Measurements from ENCODE around the gene LRRC32. TPM values are rescaled to one million over a fixed set of nuclear protein-coding genes. Genes with fewer than 3 reads are reported as not detected.

LRRC32 gene
- total and polyA plus RNA-seq, 9 of the 15 experiments (the other 6 are each of a cell fraction or from before 2014, with no cell fraction given): 0.10 to 0.50 (median 0.19) TPM; not detected in 5

GRCh38 chr11:76702336-76703128 is 32.0 kb upstream of the LRRC32 start (continued):
- TF ChIP-seq GATA2 (CRISPR knock-in tag; IDR thresholded peaks at IDR 0.05) (peak; percentile 86), ARNT (IDR thresholded peaks at IDR 0.05) (peak; percentile 83 to 90; a peak in 3 of 4 replicates), TCF3 (CRISPR knock-in tag; IDR thresholded peaks at IDR 0.05) (peak; percentile 94), ZNF75A (CRISPR knock-in tag; IDR thresholded peaks at IDR 0.05) (no peak), NFYB (IDR thresholded peaks at IDR 0.05; ENCODE audit: extremely low read depth, insufficient read length) (no peak), RNF2 (IDR thresholded peaks at IDR 0.05) (peak; percentile 54; the same call in 1 of the 2 replicates), MECOM (CRISPR knock-in tag; IDR thresholded peaks at IDR 0.05) (0 out of 2 replicates have a peak, but pooled peaks have one; percentile 11), KLF13 (tag; IDR thresholded peaks at IDR 0.05; ENCODE audit: borderline replicate concordance, low read depth) (no peak), ZNF518B (CRISPR knock-in tag; IDR thresholded peaks at IDR 0.05) (no peak), XRCC3 (IDR thresholded peaks at IDR 0.05) (no peak), ZNF217 (CRISPR knock-in tag; IDR thresholded peaks at IDR 0.05) (no peak), ZNF436 (CRISPR knock-in tag; IDR thresholded peaks at IDR 0.05) (peak; percentile 96), ZBTB1 (CRISPR knock-in tag; IDR thresholded peaks at IDR 0.05; ENCODE audit: borderline replicate concordance, low read depth) (no peak), ZNF707 (CRISPR knock-in tag; conservative IDR thresholded peaks at IDR 0.05) (no peak), SRSF7 (optimal IDR thresholded peaks at IDR 0.05; ENCODE audit: low read depth, low read length) (no peak), ZNF282 (CRISPR knock-in tag; IDR thresholded peaks at IDR 0.05) (no peak), TRIM28 (IDR thresholded peaks at IDR 0.05) (no peak; the same call in none of the 2 replicates)
- TF ChIP-seq, protein P1, sequence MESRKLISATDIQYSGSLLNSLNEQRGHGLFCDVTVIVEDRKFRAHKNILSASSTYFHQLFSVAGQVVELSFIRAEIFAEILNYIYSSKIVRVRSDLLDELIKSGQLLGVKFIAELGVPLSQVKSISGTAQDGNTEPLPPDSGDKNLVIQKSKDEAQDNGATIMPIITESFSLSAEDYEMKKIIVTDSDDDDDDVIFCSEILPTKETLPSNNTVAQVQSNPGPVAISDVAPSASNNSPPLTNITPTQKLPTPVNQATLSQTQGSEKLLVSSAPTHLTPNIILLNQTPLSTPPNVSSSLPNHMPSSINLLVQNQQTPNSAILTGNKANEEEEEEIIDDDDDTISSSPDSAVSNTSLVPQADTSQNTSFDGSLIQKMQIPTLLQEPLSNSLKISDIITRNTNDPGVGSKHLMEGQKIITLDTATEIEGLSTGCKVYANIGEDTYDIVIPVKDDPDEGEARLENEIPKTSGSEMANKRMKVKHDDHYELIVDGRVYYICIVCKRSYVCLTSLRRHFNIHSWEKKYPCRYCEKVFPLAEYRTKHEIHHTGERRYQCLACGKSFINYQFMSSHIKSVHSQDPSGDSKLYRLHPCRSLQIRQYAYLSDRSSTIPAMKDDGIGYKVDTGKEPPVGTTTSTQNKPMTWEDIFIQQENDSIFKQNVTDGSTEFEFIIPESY (CRISPR knock-in tag; IDR thresholded peaks at IDR 0.05): 0 out of 2 replicates have a peak, but pooled peaks have one; percentile 20
- TF ChIP-seq, protein P2, sequence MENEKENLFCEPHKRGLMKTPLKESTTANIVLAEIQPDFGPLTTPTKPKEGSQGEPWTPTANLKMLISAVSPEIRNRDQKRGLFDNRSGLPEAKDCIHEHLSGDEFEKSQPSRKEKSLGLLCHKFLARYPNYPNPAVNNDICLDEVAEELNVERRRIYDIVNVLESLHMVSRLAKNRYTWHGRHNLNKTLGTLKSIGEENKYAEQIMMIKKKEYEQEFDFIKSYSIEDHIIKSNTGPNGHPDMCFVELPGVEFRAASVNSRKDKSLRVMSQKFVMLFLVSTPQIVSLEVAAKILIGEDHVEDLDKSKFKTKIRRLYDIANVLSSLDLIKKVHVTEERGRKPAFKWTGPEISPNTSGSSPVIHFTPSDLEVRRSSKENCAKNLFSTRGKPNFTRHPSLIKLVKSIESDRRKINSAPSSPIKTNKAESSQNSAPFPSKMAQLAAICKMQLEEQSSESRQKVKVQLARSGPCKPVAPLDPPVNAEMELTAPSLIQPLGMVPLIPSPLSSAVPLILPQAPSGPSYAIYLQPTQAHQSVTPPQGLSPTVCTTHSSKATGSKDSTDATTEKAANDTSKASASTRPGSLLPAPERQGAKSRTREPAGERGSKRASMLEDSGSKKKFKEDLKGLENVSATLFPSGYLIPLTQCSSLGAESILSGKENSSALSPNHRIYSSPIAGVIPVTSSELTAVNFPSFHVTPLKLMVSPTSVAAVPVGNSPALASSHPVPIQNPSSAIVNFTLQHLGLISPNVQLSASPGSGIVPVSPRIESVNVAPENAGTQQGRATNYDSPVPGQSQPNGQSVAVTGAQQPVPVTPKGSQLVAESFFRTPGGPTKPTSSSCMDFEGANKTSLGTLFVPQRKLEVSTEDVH (IDR thresholded peaks at IDR 0.05; ENCODE audit: low read depth, partially characterized antibody): no peak
